MCF 10A (cell line): ENCODE data around the gene GUCA1A. TPM values are rescaled to one million over a fixed set of nuclear protein-coding genes. Genes with fewer than 3 reads are reported as not detected.

ENCODE experiments used
- BruUV-seq: library from RNA; stranded (reverse); fragments of 400-500 nt; replicated peaks from 2 replicates; lab custom pipeline; 2021; lab: Mats Ljungman, UMichigan
- CTCF ChIA-PET: fragments of 300-600 bp; sonication (Branson Sonifier 250); formaldehyde crosslinking; extraction: SDS; loops from one replicate; lab custom pipeline; 2021; ENCODE audit warnings: antibody characterized with exemption, inconsistent platforms; lab: Yijun Ruan, JAX
- POLR2A ChIA-PET: fragments of 300-600, 350-650 bp; sonication (Branson Sonifier 250); formaldehyde crosslinking; extraction: SDS; loops from one replicate; lab custom pipeline; 2020; ENCODE audit warnings: antibody characterized with exemption, inconsistent platforms; lab: Yijun Ruan, JAX
- DNase-seq: peaks from one replicate; pipeline ENCODE4 v3.0.0-alpha.2; 2018; ENCODE audit not compliant: unreplicated experiment
- H3K27ac Mint-ChIP-seq: one replicate; pipeline ENCODE4 v1.8.0; 2022; ENCODE audit warnings: mild to moderate bottlenecking, low read depth, mixed read lengths; ENCODE audit not compliant: unreplicated experiment
- H3K27me3 Mint-ChIP-seq: one replicate; pipeline ENCODE4 v1.8.0; 2022; ENCODE audit warnings: mixed read lengths; ENCODE audit not compliant: insufficient read depth, unreplicated experiment
- H3K36me3 Mint-ChIP-seq: one replicate; pipeline ENCODE4 v1.8.0; 2022; ENCODE audit warnings: mild to moderate bottlenecking, moderate library complexity, mixed read lengths; ENCODE audit not compliant: insufficient read depth, unreplicated experiment
- H3K4me1 Mint-ChIP-seq: one replicate; pipeline ENCODE4 v1.8.0; 2022; ENCODE audit warnings: mixed read lengths; ENCODE audit not compliant: insufficient read depth, unreplicated experiment
- H3K4me3 Mint-ChIP-seq: one replicate; pipeline ENCODE4 v1.8.0; 2022; ENCODE audit warnings: mild to moderate bottlenecking, moderate library complexity, mixed read lengths; ENCODE audit not compliant: unreplicated experiment
- H3K9me3 Mint-ChIP-seq: one replicate; pipeline ENCODE4 v1.8.0; 2022; ENCODE audit warnings: mixed read lengths; ENCODE audit not compliant: unreplicated experiment
- intact Hi-C: fragments of 100-400 bp; cut with micrococcal nuclease; formaldehyde crosslinking; loops from 2 replicates; pipeline ENCODE4 v1.14.1; 2022
- total RNA-seq: library from RNA; stranded (reverse); gene quantifications from 2 replicates; pipeline ENCODE4 v1.2.3, GENCODE V29; 2022
- TF ChIP-seq, protein P1 (sequence below): fragments of 200-600 bp; IDR thresholded peaks from one replicate; pipeline ENCODE4 v1.8.0; 2022; ENCODE audit warnings: antibody characterized with exemption, mild to moderate bottlenecking; ENCODE audit not compliant: unreplicated experiment

Gene GUCA1A
- total RNA-seq, 1 experiment from 2014 or later = not detected

DNA sequence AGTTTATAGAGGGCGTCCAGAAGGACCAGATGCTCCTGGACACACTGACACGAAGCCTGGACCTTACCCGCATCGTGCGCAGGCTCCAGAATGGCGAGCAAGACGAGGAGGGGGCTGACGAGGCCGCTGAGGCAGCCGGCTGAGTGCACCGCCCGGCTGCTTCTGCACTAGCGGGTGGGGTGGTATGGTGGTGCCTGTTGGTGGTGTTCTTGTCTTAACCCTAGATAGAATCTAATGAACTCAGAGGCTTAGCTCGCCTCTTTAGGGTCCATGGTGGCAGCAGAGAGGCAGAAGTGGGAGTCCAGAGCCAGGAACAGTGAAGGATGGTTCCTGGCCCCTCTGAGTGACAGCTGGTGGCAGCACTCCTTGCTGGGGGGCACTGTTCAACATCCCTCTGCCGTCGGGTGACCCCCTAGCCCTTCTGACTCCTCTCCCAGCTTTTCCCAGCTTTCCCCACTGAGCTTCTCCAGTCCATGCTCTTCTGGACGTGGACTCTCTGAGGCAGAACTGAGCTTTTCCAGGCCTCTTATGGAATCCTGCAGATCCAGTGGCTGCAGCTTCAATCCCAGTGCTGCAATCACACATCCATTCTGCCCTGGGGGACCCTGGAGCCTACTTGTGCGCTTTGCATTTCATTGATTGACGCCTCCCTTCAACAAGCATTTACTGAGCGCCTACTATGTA lies 6.2 kb downstream of the GUCA1A start:
- H3K36me3 Mint-ChIP-seq = no peaks in the 10 kb centered on the region
- no peak overlapping the region for H3K27ac Mint-ChIP-seq
- ChIA-PET POLR2A (interaction anchor here (1.7 kb wide), 1 partner anchor 84 kb away, joined by 3 read pairs; no protein-coding TSS in a partner anchor), CTCF (interaction anchor here (1.1 kb wide), 1 partner anchor 368 kb away, joined by 4 read pairs; no protein-coding TSS in a partner anchor)
- no peak for DNase-seq
- no peak overlapping the region for H3K4me3 Mint-ChIP-seq
- H3K4me1 Mint-ChIP-seq = no peaks in the 10 kb centered on the region
- H3K9me3 Mint-ChIP-seq = no peaks in the 10 kb centered on the region
- TF ChIP-seq, protein P1, sequence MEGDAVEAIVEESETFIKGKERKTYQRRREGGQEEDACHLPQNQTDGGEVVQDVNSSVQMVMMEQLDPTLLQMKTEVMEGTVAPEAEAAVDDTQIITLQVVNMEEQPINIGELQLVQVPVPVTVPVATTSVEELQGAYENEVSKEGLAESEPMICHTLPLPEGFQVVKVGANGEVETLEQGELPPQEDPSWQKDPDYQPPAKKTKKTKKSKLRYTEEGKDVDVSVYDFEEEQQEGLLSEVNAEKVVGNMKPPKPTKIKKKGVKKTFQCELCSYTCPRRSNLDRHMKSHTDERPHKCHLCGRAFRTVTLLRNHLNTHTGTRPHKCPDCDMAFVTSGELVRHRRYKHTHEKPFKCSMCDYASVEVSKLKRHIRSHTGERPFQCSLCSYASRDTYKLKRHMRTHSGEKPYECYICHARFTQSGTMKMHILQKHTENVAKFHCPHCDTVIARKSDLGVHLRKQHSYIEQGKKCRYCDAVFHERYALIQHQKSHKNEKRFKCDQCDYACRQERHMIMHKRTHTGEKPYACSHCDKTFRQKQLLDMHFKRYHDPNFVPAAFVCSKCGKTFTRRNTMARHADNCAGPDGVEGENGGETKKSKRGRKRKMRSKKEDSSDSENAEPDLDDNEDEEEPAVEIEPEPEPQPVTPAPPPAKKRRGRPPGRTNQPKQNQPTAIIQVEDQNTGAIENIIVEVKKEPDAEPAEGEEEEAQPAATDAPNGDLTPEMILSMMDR = no peak
- intact Hi-C loops = no loop called here
- no TSS peak for BruUV-seq
- no peaks in the 10 kb centered on the region for H3K27me3 Mint-ChIP-seq

DNA sequence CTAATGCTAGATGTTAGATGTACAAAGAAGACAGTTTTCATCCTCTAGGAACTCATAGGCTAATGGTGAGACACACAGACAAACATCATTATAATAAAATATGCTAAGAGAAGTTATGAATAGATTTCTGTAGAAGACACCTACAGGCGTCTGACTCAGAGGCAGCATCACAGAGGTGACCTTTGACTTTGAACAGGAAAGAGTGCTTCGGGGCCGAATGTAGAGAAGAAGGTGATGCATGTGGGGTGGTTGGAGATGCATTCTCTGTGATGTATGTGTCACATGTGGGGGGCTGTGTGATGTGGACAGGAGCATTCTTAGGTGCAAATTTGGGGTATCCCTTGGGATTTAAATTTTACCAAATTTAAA lies 6.8 kb downstream of the GUCA1A start:
- Mint-ChIP-seq H3K4me1 (no peaks in the 10 kb centered on the region), H3K36me3 (no peaks in the 10 kb centered on the region), H3K4me3 (no peak overlapping the region), H3K27me3 (no peaks in the 10 kb centered on the region), H3K9me3 (no peaks in the 10 kb centered on the region), H3K27ac (no peak overlapping the region)
- ChIA-PET POLR2A (interaction anchor here (1.7 kb wide), 1 partner anchor 84 kb away, joined by 3 read pairs; no protein-coding TSS in a partner anchor), CTCF (interaction anchor here (0.6 to 1.1 kb wide), 3 partner anchors 12 to 368 kb away, joined by 3 to 5 read pairs (median 4); no protein-coding TSS in a partner anchor)
- TF ChIP-seq, protein P1 = no peak
- intact Hi-C loops = no loop called here
- BruUV-seq = no TSS peak
- DNase-seq = no peak

DNA sequence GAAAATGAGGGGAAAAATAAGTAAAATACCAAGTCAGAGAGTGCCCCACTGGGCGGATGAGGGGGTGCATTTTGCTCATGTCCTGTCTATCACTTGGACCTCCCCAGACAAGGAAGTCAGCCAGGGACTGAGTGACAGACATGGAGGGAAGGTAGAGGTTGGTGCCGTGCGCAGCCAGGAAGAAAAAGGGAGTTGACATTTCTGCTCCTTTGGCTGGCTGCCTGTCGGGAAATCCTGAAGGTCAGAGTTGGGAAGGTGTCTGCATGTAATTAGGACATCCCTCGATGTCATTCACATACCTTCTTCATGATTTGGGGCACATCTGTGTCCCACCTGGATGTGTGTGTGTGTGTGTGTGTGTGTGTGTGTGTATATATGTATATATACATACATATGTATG lies 8.9 kb downstream of the GUCA1A start:
- Mint-ChIP-seq H3K36me3 (no peaks in the 10 kb centered on the region), H3K27me3 (no peaks in the 10 kb centered on the region), H3K4me3 (no peak overlapping the region), H3K4me1 (no peaks in the 10 kb centered on the region), H3K27ac (no peak overlapping the region), H3K9me3 (no peaks in the 10 kb centered on the region)
- intact Hi-C loops = no loop called here
- CTCF ChIA-PET = interaction anchor here (0.9 kb wide), 1 partner anchor 18 kb away, joined by 4 read pairs; no protein-coding TSS in a partner anchor
- POLR2A ChIA-PET = no interaction called here
- no peak for DNase-seq
- BruUV-seq = no TSS peak
- TF ChIP-seq, protein P1 = no peak

DNA sequence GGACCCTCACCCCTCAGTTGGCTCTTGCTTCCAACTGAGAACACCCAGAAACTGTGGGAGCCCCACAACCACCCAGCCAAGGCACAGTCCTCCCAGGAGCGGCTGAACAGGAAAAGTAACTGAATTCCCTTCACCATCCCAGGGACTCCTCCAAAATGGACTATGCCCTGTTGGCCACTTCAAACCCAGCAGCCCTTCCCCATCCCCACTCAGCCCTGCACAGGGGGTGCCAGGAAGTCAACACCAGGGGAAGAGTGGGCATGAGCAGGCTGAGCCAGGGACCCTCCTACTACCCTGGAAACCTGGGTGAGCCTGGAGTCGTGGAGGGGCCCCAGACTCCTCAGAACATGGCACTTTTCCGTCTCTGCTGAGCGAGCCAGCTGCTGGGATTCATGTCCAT lies 11.3 kb downstream of the GUCA1A start:
- no peak for DNase-seq
- Mint-ChIP-seq H3K9me3 (no peaks in the 10 kb centered on the region), H3K4me1 (no peaks in the 10 kb centered on the region), H3K27me3 (no peaks in the 10 kb centered on the region), H3K27ac (no peak overlapping the region), H3K36me3 (no peaks in the 10 kb centered on the region), H3K4me3 (no peak overlapping the region)
- intact Hi-C loops = no loop called here
- POLR2A ChIA-PET = interaction anchor here (0.6 kb wide), 1 partner anchor 896 kb away, joined by 3 read pairs; no protein-coding TSS in a partner anchor
- CTCF ChIA-PET = interaction anchor here (1.0 to 1.5 kb wide), 2 partner anchors 23 to 30 kb away, joined by 3 to 4 read pairs; no protein-coding TSS in a partner anchor
- TF ChIP-seq, protein P1 = no peak
- no TSS peak for BruUV-seq
